GM21367 (cell line): Measurements from ENCODE around the gene MUC7.

Experiments used
- ATAC-seq: cut with Tn5 transposase; IDR thresholded peaks from one replicate; pipeline ENCODE4 v1.9.1; 2021; ENCODE audit not compliant: unreplicated experiment

MUC7 gene

GRCh38 chr4:70531981-70532380 is 60.0 kb downstream of the MUC7 start:
- peak; percentile 96 for ATAC-seq
